HEK293T (cell line): Measurements from ENCODE around the gene SELENOH.

Experiments used
- ARNT ChIP-seq: fragments of 450-650 bp; IDR thresholded peaks from 2 replicates; pipeline ENCODE4 v1.6.1; 2017; ENCODE audit warnings: mild to moderate bottlenecking
- BHLHE40 ChIP-seq: fragments of 450-650 bp; IDR thresholded peaks from 2 replicates; pipeline ENCODE4 v1.6.1; 2016; ENCODE audit warnings: mild to moderate bottlenecking, moderate library complexity, borderline replicate concordance
- CTBP1 ChIP-seq: fragments of 450-650 bp; IDR thresholded peaks from 2 replicates; pipeline ENCODE4 v1.6.1; 2016; ENCODE audit warnings: borderline replicate concordance
- ELF4 ChIP-seq: fragments of 450-650 bp; IDR thresholded peaks from 2 replicates; pipeline ENCODE4 v1.6.1; 2017; ENCODE audit warnings: antibody characterized with exemption
- FOXM1 ChIP-seq: fragments of 450-650 bp; IDR thresholded peaks from 2 replicates; pipeline ENCODE4 v1.6.1; 2017; ENCODE audit warnings: mild to moderate bottlenecking, borderline replicate concordance
- HDGF ChIP-seq: fragments of 450-650 bp; IDR thresholded peaks from 2 replicates; pipeline ENCODE4 v1.6.1; 2017; ENCODE audit warnings: antibody characterized with exemption, borderline replicate concordance
- L3MBTL2 ChIP-seq: fragments of 450-650 bp; conservative IDR thresholded peaks from 2 replicates; pipeline ENCODE4 v1.6.1; 2016; ENCODE audit warnings: mild to moderate bottlenecking
- LEF1 ChIP-seq: fragments of 450-650 bp; IDR thresholded peaks from 2 replicates; pipeline ENCODE4 v1.6.1; 2017; ENCODE audit warnings: mild to moderate bottlenecking, borderline replicate concordance
- NFRKB ChIP-seq: fragments of 450-650 bp; IDR thresholded peaks from 2 replicates; pipeline ENCODE4 v1.6.1; 2016; ENCODE audit warnings: mild to moderate bottlenecking, moderate library complexity
- SP1 ChIP-seq: fragments of 450-650 bp; IDR thresholded peaks from 2 replicates; pipeline ENCODE4 v1.6.1; 2017
- SUZ12 ChIP-seq: fragments of 450-650 bp; IDR thresholded peaks from 2 replicates; pipeline ENCODE4 v1.6.1; 2016; ENCODE audit warnings: mild to moderate bottlenecking
- TARDBP ChIP-seq: fragments of 450-650 bp; IDR thresholded peaks from 2 replicates; pipeline ENCODE4 v1.6.1; 2016
- ZNF384 ChIP-seq: fragments of 450-650 bp; IDR thresholded peaks from 2 replicates; pipeline ENCODE4 v1.6.1; 2016
- TF ChIP-seq, protein P1 (sequence below): fragments of 450-650 bp; IDR thresholded peaks from 2 replicates; pipeline ENCODE4 v1.6.1; 2016

DNA sequence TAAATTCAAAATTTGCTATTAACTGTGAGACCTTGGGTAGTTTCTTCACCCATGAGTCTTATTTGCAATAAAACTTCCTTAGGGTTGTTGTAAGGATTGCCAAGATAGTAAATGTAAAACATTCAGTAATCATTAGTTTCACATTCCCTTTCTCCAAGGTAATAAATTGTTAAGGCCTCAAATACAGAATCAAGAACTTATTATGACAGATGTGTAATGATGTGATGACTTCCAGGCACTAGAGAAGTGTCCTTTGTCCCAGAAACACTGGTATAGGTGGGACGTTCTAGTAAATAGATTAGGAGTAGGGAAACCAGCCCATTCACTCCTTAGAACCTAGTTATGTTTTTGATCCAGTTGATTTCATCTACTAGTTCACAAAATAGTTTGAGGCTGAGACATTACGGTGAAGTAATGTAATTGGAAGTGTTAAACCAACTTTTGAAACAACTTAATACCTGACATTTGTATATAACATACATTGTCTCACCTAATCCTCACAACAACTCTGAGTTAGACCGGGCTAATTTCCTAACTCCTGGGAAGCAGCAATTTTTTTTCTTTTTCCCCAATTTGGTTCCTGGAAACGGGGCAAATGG, 45.8 kb downstream of the SELENOH start:
- TF ChIP-seq BHLHE40 (no peak), FOXM1 (no peak), NFRKB (no peak), TARDBP (no peak), L3MBTL2 (no peak), ELF4 (no peak), LEF1 (no peak), SUZ12 (no peak), SP1 (no peak), ARNT (no peak), HDGF (no peak), ZNF384 (no peak), CTBP1 (no peak)
- TF ChIP-seq, protein P1, sequence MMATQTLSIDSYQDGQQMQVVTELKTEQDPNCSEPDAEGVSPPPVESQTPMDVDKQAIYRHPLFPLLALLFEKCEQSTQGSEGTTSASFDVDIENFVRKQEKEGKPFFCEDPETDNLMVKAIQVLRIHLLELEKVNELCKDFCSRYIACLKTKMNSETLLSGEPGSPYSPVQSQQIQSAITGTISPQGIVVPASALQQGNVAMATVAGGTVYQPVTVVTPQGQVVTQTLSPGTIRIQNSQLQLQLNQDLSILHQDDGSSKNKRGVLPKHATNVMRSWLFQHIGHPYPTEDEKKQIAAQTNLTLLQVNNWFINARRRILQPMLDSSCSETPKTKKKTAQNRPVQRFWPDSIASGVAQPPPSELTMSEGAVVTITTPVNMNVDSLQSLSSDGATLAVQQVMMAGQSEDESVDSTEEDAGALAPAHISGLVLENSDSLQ: no peak
